Right atrium auricular region (tissue), 2 donors: ENCODE measurements around the gene MAGI3. TPM values are rescaled to one million over a fixed set of nuclear protein-coding genes. Genes with fewer than 3 reads are reported as not detected.
A peak's percentile ranks its signal among the peaks of the same experiment; 100 is the strongest.

ENCODE experiments used
- DNase-seq: peaks from one replicate; pipeline ENCODE4 v3.0.0-alpha.2; 2019; ENCODE audit warnings: low spot score
- H3K27ac ChIP-seq, 2 donors: fragments of 200-600 bp; sonication (generic); 1 replicate in 1 of 2; 2 replicates in 1 of 2; pipeline ENCODE4 v1.5.1; 2016 to 2019
- H3K27me3 ChIP-seq, 2 donors: fragments of 200-600 bp; sonication (generic); one replicate each; pipeline versions ENCODE4 v1.5.1 to v1.6.0; 2017 to 2019
- H3K36me3 ChIP-seq: fragments of 200-600 bp; sonication (generic); one replicate; pipeline ENCODE4 v1.5.1; 2016
- H3K4me1 ChIP-seq, 2 donors: fragments of 200-600 bp; sonication (generic); one replicate each; pipeline versions ENCODE4 v1.5.1 to v1.6.0; 2017 to 2019
- H3K4me3 ChIP-seq, 2 donors: fragments of 200-600 bp; sonication (generic); 1 replicate in 1 of 2; 2 replicates in 1 of 2; pipeline ENCODE4 v1.5.1; 2017 to 2019; ENCODE audit warnings: mild to moderate bottlenecking in 1 of 2, moderate library complexity in 1 of 2
- H3K9me3 ChIP-seq, 2 donors: fragments of 200-600 bp; sonication (generic); one replicate each; pipeline ENCODE4 v1.5.1; 2019
- total RNA-seq, 2 donors: library from RNA; depleted of rRNA; stranded (reverse); fragments of >200 nt; gene quantifications; one replicate each; pipeline ENCODE4 v1.1.0, GENCODE V29; 2016
- TF ChIP-seq, protein P1 (sequence below), 2 donors: fragments of 200-600 bp; sonication (generic); IDR thresholded peaks; one replicate each; pipeline ENCODE4 v1.5.1; 2019; ENCODE audit warnings: antibody characterized with exemption in 2 of 2

The MAGI3 gene
- total RNA-seq, 2 donors from 2014 or later, result 6.4 to 6.6 TPM

DNA sequence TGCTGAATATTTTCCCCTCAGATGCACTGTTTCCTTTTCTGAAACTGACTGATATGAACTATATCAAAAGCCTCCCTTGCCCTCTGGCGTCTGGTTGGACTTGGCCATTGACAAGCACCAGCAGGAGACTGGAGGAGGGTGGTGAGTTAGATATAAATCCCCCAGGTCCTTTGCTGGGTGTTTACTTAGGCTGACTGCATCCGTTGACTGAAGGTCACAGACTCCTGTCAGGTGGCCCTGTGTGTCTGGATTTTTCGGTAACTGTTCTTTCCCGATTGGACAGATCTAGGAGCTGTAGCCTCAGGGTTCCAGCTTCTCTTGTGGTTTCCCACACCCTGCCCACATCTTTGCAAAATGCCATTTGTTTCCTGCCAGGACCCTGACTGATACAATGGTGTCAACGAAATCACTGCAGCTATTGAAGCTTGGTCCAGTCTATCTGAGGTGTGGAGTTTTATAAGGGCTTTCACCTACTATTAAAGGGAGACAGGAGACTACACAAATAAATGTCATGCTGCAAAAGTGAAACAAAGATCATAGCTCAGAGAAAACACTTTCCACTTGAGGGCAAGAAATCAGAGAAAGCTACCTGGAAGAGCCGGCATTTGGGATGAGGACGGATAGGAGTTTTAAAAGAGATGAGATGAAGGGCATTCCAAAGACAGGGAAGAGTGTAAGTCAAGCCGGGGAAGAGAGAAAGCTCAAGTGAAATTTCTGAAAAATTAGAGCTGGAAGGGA lies 1.5 kb upstream of the MAGI3 start:
- Histone ChIP-seq H3K9me3 (no peaks in the 10 kb centered on the region), H3K4me1 (peaks cover 0 to 38% of the 10 kb centered on the region in 2 donors), H3K36me3 (no peaks in the 10 kb centered on the region), H3K4me3 (peak overlapping the region; percentile 88 to 96), H3K27ac (peak overlapping the region; percentile 93 to 95), H3K27me3 (no peaks in the 10 kb centered on the region)
- no peak for DNase-seq
- TF ChIP-seq, protein P1, sequence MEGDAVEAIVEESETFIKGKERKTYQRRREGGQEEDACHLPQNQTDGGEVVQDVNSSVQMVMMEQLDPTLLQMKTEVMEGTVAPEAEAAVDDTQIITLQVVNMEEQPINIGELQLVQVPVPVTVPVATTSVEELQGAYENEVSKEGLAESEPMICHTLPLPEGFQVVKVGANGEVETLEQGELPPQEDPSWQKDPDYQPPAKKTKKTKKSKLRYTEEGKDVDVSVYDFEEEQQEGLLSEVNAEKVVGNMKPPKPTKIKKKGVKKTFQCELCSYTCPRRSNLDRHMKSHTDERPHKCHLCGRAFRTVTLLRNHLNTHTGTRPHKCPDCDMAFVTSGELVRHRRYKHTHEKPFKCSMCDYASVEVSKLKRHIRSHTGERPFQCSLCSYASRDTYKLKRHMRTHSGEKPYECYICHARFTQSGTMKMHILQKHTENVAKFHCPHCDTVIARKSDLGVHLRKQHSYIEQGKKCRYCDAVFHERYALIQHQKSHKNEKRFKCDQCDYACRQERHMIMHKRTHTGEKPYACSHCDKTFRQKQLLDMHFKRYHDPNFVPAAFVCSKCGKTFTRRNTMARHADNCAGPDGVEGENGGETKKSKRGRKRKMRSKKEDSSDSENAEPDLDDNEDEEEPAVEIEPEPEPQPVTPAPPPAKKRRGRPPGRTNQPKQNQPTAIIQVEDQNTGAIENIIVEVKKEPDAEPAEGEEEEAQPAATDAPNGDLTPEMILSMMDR (IDR thresholded peaks at IDR 0.05), result peak in 1 of 2 donors; percentile 28

DNA sequence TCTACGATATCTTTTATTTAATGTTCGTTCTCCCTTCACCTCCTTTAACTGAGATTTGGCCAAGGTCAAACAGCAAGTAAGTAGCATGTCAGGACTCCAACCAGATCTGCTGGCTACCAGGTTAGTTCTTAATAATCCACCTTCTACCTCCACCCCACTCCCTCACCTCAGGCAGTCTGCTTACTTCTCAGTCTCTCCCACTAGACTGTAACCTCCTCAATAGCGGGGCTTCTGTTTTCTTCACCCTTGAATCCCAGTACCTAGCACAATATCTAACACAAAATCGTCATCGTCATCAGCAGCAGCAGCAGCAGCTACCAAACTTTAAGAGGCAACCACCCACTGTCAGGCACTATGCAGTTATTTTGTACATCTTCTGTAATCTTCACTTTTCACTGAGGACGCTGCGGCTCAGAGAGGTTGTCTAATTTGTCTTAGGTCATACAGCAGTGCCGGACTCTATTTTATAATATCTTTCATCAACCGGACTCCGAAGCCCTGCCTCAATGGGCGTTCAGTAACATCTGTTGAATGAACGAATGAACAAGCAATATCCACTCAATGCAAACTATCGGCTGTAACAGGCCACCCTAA lies 859 bp upstream of the MAGI3 start:
- Histone ChIP-seq H3K27ac (peak overlapping the region; percentile 93 to 95), H3K27me3 (no peaks in the 10 kb centered on the region), H3K4me3 (peak overlapping the region; percentile 88 to 96), H3K9me3 (no peaks in the 10 kb centered on the region), H3K4me1 (peaks cover 0 to 38% of the 10 kb centered on the region in 2 donors), H3K36me3 (no peaks in the 10 kb centered on the region)
- DNase-seq, result no peak
- TF ChIP-seq, protein P1 (IDR thresholded peaks at IDR 0.05), result no peak

DNA sequence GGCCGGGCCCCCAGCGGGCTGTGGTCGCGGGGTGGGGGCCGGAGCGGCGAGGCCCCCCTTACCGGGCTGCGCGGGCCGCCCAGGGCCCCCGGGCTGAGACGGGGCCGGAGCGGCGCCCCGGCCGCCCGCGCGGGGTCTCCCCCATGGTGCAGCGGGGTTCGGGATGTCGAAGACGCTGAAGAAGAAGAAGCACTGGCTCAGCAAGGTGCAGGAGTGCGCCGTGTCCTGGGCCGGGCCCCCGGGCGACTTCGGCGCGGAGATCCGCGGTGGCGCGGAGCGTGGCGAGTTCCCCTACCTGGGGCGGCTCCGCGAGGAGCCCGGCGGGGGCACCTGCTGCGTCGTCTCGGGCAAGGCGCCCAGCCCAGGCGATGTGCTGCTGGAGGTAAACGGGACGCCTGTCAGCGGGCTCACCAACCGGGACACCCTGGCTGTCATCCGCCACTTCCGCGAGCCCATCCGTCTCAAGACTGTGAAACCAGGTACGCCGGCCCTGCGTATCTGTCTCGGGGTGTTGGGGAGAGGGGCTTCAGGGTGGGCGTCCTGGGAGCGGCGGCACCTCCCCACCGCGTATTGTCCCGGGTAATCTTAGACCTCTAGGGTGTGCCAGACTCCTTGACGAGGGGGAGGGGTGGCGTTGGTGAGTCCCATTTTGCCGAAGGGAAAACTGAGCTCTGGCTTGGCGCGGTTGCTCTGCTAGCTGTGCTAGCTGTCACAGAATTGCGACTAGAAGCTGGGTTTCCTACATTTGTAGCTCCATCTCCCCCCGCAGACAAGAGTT lies 745 bp downstream of the MAGI3 start:
- Histone ChIP-seq H3K36me3 (no peaks in the 10 kb centered on the region), H3K27me3 (no peaks in the 10 kb centered on the region), H3K4me1 (peaks cover 0 to 38% of the 10 kb centered on the region in 2 donors), H3K27ac (peak overlapping the region; percentile 93 to 95), H3K4me3 (peak overlapping the region; percentile 88 to 96), H3K9me3 (no peaks in the 10 kb centered on the region)
- no peak for DNase-seq
- TF ChIP-seq, protein P1 (IDR thresholded peaks at IDR 0.05), result peak in 1 of 2 donors; percentile 18

DNA sequence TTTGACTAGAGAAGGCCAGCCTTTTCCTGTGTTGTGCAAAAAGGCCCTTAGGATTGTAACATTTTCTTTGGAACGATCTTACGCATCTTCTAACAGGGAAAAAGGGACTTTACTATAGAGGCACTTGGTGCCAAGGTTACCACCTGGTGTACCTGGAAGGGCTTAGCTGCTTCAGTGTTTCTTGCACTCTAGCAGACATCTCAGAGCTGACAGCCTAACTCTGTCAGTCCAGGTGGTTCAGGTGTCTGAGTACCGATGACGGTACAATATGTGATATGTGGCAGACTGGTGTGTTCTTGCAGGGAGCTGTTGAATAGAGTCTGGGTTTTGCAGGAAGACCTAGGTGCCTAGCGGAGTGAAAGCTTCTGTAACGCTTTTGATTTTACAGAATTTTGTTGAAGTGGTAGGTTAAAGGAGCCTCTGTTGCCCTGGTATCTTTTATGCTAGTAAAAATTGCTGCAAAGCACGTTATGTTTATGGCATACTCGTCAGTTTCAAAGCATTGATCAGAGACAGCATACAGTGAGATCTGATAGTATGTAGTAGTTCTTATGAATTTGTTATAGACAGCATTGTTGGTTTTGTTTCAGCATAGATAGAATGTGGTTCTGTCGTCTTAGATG lies 1.4 kb downstream of the MAGI3 start:
- Histone ChIP-seq H3K9me3 (no peaks in the 10 kb centered on the region), H3K27me3 (no peaks in the 10 kb centered on the region), H3K27ac (peak overlapping the region; percentile 93 to 95), H3K4me3 (peak overlapping the region; percentile 88 to 96), H3K36me3 (no peaks in the 10 kb centered on the region), H3K4me1 (peaks cover 0 to 38% of the 10 kb centered on the region in 2 donors)
- no peak for DNase-seq
- TF ChIP-seq, protein P1 (IDR thresholded peaks at IDR 0.05), result no peak

DNA sequence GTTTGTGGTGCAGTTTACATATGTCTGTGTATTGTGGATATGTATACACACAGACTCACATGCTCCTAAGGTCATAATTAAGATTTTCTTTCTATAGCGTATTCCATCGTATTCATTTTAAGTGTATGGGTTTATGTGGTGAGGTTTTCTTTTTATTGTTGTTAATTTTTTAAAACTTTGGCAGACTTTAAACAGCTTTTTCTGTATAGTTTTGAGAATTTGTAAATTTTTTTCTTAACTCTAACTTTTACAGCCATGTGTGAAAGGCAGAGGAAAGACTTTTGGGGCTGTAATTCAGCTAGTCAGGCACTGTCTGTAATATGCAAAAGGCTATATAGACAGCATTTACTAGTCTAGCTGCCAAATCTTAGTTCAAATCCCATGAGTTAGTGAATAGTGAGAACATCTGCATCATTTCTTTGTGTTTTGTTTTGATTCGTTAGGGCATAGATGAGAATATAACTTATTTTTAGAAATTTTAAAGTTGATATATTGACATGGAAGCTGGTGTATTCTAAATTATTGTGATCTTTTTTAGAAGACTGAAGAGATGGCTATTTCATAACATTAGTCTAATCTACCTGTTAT lies 2.3 kb downstream of the MAGI3 start:
- H3K36me3 ChIP-seq, result no peaks in the 10 kb centered on the region
- no peak overlapping the region for H3K27ac ChIP-seq
- no peaks in the 10 kb centered on the region for H3K27me3 ChIP-seq
- TF ChIP-seq, protein P1 (IDR thresholded peaks at IDR 0.05), result no peak
- peaks cover 0 to 38% of the 10 kb centered on the region in 2 donors for H3K4me1 ChIP-seq
- DNase-seq, result no peak
- peak overlapping the region in 1 of 2 donors; percentile 96 for H3K4me3 ChIP-seq
- H3K9me3 ChIP-seq, result no peaks in the 10 kb centered on the region
